Mucosa of descending colon (tissue), 3 donors: ENCODE results near the gene PRRX2. TPM values are rescaled to one million over a fixed set of nuclear protein-coding genes. Genes with fewer than 3 reads are reported as not detected.
"Not testable (repeated sequence)": the region's sequence is repeated elsewhere in the genome, so short reads cannot be mapped to it uniquely, and the experiment has no call there.

Experiments
- ATAC-seq: fragments of 200-7000 bp; cut with Tn5 transposase; one replicate; pipeline ENCODE4 v1.9.1; 2020; ENCODE audit warnings: mild to moderate bottlenecking, moderate library complexity
- DNase-seq, 3 donors: peaks; one replicate each; pipeline ENCODE4 v3.0.0-alpha.2; 2020
- H3K36me3 ChIP-seq: fragments of 200-600 bp; one replicate; pipeline ENCODE4 v1.8.0; 2021; ENCODE audit warnings: low read depth, mild to moderate bottlenecking
- H3K4me1 ChIP-seq: fragments of 200-600 bp; one replicate; pipeline ENCODE4 v1.8.0; 2021; ENCODE audit warnings: low read depth, mild to moderate bottlenecking
- H3K4me3 ChIP-seq: fragments of 200-600 bp; one replicate; pipeline ENCODE4 v1.8.0; 2021; ENCODE audit warnings: mild to moderate bottlenecking
- H3K9me3 ChIP-seq: fragments of 200-600 bp; one replicate; pipeline ENCODE4 v1.8.0; 2021; ENCODE audit warnings: mild to moderate bottlenecking
- intact Hi-C, 2 donors: fragments of 100-400 bp; cut with DNase I in 1 of 2; cut with micrococcal nuclease in 1 of 2; formaldehyde crosslinking; loops; one replicate each; pipeline versions ENCODE4 v1.11.0 to v1.11.1; 2022; cut with DNase I, micrococcal nuclease
- total RNA-seq, 3 donors: library from RNA; stranded (reverse); fragmentation: NEBNext Ultra II Directional in 2 of 3; extraction: Animal tissue kit (Norgen Biotek cat#: 25700) in 2 of 3; gene quantifications; one replicate each; pipeline versions ENCODE4 v1.2.1 to v1.2.4, GENCODE V29; 2021 to 2023
- TF ChIP-seq, protein P1 (sequence below): fragments of 200-600 bp; IDR thresholded peaks from one replicate; pipeline ENCODE4 v1.8.0; 2022; ENCODE audit warnings: antibody characterized with exemption, mild to moderate bottlenecking
- donor health status: DM: no; HTN: no; CAD: no; lungs with moderate emphysema.
- donor health status: DM: no; HTN: no; CAD: no.
- donor health status: DM: no; HTN: yes; CAD: no.

PRRX2 gene
- total RNA-seq, 3 donors from 2014 or later: 0.38 to 1.6 (median 0.89) TPM

DNA sequence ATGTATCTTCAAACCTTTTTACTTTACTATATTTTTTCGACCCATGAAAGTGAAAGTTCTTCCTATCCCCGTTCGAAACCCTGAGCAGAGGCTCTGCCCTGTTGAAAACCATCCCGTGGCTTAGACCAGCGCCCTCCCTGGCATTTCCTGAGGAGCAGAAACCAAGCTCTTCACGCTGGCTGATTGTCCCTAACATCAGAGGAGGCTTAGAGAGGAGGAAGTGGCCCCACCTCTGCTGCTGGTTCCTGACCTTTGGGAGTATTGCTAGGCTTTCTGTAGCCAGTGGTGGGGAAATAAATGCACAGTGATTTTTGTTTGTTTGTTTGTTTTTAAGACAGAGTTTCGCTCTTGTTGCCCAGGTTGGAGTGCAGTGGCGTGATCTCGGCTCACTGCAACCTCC lies 91.6 kb downstream of the PRRX2 start:
- DNase-seq (no peak), ATAC-seq (no peak)
- H3K9me3 ChIP-seq: no peaks in the 10 kb centered on the region
- TF ChIP-seq, protein P1, sequence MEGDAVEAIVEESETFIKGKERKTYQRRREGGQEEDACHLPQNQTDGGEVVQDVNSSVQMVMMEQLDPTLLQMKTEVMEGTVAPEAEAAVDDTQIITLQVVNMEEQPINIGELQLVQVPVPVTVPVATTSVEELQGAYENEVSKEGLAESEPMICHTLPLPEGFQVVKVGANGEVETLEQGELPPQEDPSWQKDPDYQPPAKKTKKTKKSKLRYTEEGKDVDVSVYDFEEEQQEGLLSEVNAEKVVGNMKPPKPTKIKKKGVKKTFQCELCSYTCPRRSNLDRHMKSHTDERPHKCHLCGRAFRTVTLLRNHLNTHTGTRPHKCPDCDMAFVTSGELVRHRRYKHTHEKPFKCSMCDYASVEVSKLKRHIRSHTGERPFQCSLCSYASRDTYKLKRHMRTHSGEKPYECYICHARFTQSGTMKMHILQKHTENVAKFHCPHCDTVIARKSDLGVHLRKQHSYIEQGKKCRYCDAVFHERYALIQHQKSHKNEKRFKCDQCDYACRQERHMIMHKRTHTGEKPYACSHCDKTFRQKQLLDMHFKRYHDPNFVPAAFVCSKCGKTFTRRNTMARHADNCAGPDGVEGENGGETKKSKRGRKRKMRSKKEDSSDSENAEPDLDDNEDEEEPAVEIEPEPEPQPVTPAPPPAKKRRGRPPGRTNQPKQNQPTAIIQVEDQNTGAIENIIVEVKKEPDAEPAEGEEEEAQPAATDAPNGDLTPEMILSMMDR: no peak
- intact Hi-C loops: no loop called here
- H3K4me1 ChIP-seq: peaks cover 19% of the 10 kb centered on the region
- H3K4me3 ChIP-seq: no peak overlapping the region
- no peaks in the 10 kb centered on the region for H3K36me3 ChIP-seq

DNA sequence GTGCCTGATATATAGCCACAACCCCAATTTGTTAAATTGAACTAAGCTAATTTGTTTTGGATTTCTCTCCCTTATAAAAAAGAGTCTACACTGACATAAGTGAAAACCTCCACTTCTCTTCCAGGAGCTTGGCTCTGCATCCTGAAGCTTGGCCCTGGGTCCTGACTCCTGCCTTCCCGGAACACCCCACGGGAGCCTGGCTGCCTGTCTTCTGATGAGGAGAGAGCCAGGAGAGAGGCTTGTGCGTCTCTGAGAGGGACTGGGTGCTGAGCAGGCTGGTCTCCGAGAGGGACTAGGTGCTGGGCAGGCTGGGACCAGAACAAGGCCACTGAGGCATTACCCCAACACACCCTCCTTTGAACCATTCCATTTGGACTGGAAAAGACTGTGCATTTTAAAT lies 93.9 kb downstream of the PRRX2 start:
- ATAC-seq (no peak), DNase-seq (no peak)
- TF ChIP-seq, protein P1: no peak
- Histone ChIP-seq H3K36me3 (no peaks in the 10 kb centered on the region), H3K4me1 (peaks cover 8% of the 10 kb centered on the region), H3K4me3 (no peak overlapping the region), H3K9me3 (no peaks in the 10 kb centered on the region)
- intact Hi-C loops: no loop called here

DNA sequence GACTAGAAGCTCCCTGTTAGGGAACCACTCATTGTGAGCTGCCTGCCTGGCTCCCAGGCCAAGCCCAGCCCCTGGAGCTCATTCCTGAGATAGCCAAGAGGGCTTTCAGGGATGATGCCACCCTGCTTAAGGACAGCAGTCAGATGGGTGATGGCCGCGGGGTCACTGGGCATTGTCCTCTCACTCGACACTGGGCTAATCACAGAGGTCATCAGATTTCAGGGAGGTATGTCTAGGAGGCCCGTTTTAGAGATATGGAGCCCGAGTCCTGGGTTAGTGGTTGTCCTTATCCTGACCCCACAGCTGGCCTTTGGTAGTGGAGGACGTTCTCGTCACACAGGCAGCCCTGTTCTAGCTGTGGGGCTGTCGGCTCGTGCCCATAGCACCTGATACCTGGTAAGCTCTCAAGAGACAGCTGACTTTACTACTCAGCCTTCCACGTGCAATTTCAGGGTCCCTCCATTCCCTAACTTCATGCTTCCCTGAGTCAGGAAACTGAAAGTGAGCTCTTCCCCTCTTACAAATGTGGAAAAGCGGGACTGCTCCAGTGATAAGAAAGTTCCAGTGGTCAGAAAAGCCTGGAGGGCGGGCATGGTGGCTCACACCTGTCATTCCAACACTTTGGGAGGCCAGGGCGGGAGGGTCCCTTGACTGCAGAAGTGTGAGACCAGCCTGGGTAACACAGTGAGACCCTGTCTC lies 94.5 kb downstream of the PRRX2 start:
- H3K9me3 ChIP-seq: no peaks in the 10 kb centered on the region
- intact Hi-C loops: no loop called here
- TF ChIP-seq, protein P1: no peak
- ATAC-seq: no peak
- no peaks in the 10 kb centered on the region for H3K36me3 ChIP-seq
- H3K4me1 ChIP-seq: peaks cover 8% of the 10 kb centered on the region
- DNase-seq: no peak
- no peak overlapping the region for H3K4me3 ChIP-seq

DNA sequence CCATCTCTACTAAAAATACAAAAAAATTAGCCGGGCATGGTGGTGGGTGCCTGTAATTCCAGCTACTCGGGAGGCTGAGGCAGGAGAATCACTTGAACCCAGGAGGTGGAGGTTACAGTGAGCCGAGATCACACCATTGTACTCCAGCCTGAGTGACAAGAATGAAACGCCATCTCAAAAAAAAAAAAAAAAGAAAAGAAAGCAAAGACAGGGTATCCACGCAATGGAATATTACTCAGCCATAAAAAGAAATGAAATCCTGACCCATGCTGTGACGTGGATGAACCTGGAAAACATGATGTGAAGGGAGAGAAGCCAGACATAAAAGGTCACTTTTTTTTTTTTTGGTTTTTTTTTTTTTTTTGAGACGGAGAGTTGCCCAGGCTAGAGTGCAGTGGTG lies 95.3 kb downstream of the PRRX2 start:
- intact Hi-C loops, ATAC-seq, H3K4me1 ChIP-seq, H3K36me3 ChIP-seq, DNase-seq, H3K9me3 ChIP-seq, H3K4me3 ChIP-seq: not testable (repeated sequence)

DNA sequence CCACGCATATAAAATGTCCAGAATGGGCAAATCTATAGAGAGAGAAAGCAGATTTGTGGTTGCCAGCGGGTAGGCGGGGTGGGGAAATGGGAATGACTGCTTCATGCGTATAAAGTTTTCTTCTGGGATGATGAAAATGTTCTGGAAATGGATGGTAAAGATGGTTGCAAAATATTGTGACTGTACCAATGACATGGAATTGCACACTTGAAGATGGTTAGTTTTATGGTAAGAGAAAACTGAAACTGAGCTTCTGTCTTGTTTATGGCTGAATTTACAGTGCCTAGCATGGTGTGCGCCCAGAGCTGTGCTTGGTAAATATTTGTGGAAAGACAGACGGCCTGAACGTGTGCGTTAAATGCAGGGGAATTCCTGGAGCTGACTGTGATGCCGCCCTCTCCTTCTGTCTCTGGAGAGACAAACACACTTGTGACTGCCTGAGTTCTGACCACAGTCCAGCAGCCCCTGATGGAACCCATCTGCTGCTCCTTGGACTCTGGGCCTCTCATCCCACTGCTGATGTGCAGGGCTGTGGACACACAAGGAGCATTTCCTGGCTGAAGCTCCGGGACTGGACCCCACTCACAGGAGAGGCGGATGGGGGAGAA lies 96.0 kb downstream of the PRRX2 start:
- intact Hi-C loops: no loop called here
- TF ChIP-seq, protein P1: no peak
- H3K9me3 ChIP-seq: no peaks in the 10 kb centered on the region
- peaks cover 8% of the 10 kb centered on the region for H3K4me1 ChIP-seq
- peak; percentile 66 to 76 (median 70) for DNase-seq
- ATAC-seq: peak; percentile 76
- no peak overlapping the region for H3K4me3 ChIP-seq
- H3K36me3 ChIP-seq: no peaks in the 10 kb centered on the region

DNA sequence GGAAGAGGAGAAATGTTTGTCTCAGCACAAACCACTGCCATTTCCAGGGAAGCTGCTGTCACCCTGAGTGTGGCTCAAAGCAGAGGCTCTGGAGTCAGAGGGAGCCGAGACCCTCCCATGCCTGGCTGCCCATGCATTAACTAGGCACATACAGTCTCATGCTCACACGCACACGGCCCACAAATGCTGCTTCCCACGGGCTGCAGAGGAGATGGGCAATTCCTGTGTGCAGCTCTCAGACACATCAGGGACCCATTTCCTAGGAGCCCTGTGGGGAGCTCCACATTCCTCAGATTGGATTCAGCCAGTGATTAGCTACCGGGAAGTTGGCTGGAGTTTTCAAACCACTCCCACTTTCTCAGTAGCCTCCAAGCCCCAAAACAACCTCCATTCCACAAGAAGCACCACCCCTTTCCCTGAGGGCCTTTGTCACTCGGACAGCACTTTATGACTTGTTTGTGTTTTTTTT lies 96.5 kb downstream of the PRRX2 start:
- H3K4me3 ChIP-seq: no peak overlapping the region
- H3K9me3 ChIP-seq: no peaks in the 10 kb centered on the region
- H3K4me1 ChIP-seq: peaks cover 8% of the 10 kb centered on the region
- TF ChIP-seq, protein P1: no peak
- no peaks in the 10 kb centered on the region for H3K36me3 ChIP-seq
- ATAC-seq (peak; percentile 67), DNase-seq (peak in 1 of 3 donors; percentile 51)
- intact Hi-C loops: no loop called here

DNA sequence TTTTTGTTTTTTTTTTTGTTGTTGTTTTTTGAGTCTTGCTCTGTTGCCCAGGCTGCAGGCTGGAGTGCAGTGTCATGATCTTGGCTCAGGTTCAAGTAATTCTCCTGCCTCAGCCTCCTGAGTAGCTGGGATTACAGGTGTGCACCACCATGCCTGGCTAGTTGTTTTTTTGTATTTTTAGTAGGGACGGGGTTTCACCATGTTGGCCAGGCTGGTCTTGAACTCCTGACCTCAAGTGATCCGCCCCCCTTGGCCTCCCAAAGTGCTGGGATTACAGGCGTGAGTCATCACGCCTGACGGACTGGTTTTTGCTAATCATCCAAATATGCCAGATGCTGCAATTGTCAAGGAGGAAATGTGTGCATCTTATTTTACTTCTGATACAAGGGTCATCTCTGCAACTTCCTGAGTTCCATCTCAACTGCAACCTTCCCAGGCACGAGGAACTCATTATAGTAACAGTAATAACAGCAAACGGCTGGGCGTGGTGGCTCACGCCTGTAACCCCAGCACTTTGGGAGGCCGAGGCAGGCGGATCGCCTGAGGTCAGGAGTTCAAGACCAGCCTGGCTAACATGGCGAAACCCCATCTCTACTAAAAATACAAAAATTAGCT lies 97.0 kb downstream of the PRRX2 start:
- H3K36me3 ChIP-seq, intact Hi-C loops, H3K9me3 ChIP-seq, H3K4me3 ChIP-seq, H3K4me1 ChIP-seq: not testable (repeated sequence)
- ATAC-seq (peak; percentile 71), DNase-seq (peak; percentile 43 to 63 (median 52))
